ENCODE results near the gene ASRGL1.

ASRGL1 gene

DNA sequence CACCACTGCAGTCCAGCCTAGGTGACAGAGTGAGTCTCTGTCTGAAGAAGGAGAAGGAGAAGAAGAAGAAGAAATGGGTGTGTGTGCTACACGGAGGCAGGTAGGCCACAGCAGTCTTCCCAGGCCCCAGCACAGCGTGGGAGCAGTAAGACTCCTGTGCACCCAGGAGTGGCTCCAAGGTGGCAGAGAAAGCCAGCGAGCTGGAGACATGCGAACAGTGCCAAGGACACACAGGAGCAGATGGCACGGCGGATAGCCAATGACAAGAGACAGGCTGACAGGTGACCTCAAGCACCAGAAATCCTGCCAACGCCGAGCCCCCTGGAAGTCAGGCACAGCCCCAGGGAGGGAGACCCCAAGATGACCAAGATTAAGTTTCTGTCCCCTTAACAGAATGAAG lies 72.6 kb downstream of the ASRGL1 start:
- no peak overlapping the region for H3K27ac ChIP-seq
- TF ChIP-seq, protein P1, sequence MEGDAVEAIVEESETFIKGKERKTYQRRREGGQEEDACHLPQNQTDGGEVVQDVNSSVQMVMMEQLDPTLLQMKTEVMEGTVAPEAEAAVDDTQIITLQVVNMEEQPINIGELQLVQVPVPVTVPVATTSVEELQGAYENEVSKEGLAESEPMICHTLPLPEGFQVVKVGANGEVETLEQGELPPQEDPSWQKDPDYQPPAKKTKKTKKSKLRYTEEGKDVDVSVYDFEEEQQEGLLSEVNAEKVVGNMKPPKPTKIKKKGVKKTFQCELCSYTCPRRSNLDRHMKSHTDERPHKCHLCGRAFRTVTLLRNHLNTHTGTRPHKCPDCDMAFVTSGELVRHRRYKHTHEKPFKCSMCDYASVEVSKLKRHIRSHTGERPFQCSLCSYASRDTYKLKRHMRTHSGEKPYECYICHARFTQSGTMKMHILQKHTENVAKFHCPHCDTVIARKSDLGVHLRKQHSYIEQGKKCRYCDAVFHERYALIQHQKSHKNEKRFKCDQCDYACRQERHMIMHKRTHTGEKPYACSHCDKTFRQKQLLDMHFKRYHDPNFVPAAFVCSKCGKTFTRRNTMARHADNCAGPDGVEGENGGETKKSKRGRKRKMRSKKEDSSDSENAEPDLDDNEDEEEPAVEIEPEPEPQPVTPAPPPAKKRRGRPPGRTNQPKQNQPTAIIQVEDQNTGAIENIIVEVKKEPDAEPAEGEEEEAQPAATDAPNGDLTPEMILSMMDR (conservative IDR thresholded peaks at IDR 0.05), result no peak
- no peak for TF ChIP-seq ZFX (IDR thresholded peaks at IDR 0.05)

DNA sequence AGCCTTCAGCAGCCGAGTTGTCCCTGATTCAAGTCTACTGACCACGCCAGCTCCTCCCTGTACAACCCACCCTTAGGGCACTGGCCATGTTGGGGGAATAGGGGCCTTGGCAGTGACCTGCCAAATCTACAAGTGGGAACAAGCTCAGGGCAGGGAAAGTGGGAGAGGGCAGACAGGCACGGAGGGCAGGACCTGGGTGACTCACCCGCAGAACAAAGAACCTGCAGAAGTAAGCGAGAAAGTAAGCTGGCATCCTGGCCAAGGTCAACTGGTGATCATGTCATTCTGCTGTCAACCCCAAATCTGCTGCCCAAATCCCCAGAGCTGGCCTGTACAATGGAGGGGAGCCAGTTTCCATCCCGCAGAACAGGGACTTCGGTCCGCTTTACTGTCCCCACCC lies 73.7 kb downstream of the ASRGL1 start:
- H3K27ac ChIP-seq, result no peak overlapping the region
- TF ChIP-seq ZFX (IDR thresholded peaks at IDR 0.05), result no peak
- TF ChIP-seq, protein P1 (conservative IDR thresholded peaks at IDR 0.05), result no peak

DNA sequence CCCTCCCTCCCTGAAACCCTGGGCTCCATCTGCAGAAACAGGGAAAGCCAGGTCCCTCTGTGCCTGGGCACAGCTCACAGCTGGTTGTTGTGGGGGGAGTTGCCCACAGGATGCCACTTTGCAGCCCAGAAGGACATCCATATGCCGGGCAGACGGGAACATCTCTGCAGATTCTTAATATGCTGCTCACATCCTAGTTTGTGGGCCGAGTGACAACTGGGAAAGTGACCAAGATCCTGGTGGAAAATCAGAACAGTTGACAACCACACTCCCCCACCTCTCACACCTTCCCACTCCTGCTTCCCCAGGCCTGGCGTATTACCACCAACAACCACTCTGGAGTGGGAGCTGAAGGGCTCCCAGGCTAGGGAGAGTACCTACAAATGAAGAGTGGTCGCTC lies 74.3 kb downstream of the ASRGL1 start:
- TF ChIP-seq, protein P1 (conservative IDR thresholded peaks at IDR 0.05), result no peak
- TF ChIP-seq ZFX (IDR thresholded peaks at IDR 0.05), result no peak
- no peak overlapping the region for H3K27ac ChIP-seq

DNA sequence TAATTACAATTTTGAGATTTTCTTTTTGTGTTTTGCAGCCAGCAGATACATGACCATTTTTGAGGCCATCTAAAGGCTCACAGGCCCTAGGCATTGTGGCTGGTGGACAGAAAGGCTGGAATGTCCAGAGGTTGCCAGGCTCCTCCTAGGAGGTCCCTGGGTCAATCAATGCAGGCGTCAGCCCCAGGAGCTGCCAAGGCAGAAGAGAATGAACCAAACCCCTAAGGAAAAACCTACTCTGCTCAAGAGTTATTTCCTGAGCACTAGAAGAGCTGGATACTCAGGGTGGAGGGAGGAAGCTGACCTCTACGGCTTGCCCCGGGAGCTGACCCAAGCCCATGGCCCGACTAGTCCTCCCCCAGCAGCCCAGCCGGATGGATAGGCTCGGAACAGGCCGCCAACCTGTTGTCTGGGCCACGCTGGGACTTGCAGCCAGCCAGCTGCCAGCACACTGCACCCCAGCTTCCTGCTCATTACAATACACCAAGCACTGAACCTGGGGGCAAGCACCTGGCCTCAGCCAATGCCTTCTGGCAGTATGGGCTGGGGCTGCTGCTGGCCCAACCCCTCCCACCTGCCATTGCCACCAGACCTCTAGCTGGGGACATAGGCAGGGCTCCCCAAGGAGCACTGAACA lies 75.9 kb downstream of the ASRGL1 start:
- H3K27ac ChIP-seq, result no peak overlapping the region

DNA sequence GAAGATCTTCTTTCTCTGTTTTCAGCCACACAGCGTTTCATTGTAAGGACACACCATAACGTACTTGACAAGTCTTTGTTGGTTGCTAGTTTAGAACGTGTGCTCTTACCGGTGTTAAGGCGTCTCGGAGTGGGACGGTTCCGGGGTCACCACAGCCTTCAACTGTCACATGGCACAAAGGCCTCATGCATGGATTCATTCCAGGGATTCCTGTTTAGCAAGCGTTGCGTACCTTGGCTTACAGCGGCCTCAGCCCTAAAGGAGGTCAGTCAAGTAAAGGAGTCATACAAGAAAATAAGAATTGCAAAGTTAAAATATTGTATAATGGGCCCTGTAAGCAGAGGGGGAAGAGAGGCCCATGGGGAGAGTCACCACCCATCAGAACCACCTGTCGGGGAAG lies 79.3 kb downstream of the ASRGL1 start:
- no peak for TF ChIP-seq ZFX (IDR thresholded peaks at IDR 0.05)
- TF ChIP-seq, protein P1 (conservative IDR thresholded peaks at IDR 0.05), result no peak

More for the DNA sequence above, 75.9 kb downstream of the ASRGL1 start:
- TF ChIP-seq, protein P1 (conservative IDR thresholded peaks at IDR 0.05), result no peak
- no peak for TF ChIP-seq ZFX (IDR thresholded peaks at IDR 0.05)

DNA sequence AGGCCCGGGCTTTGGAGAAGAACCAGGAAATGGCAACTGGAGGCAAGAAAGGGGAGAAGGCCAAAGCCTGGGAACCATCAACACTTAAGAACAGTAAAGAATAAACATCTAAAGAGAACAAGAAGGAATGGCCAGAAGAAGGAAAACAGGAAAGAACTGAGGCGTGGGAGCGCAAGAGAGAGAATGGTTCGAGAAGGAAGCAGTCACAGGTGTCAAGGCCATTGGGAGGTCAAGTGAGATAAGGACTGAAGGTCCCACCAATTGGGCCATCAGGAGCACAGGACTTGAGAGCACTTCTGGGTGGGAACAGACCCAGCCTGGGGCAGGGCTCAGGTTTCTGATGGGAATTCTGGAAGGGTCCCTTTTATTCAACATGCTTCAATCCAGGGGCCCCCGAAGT lies 80.9 kb downstream of the ASRGL1 start:
- TF ChIP-seq, protein P1 (conservative IDR thresholded peaks at IDR 0.05), result no peak
- no peak for TF ChIP-seq ZFX (IDR thresholded peaks at IDR 0.05)
- no peak overlapping the region for H3K27ac ChIP-seq

More for the DNA sequence above, 79.3 kb downstream of the ASRGL1 start:
- no peak overlapping the region for H3K27ac ChIP-seq

DNA sequence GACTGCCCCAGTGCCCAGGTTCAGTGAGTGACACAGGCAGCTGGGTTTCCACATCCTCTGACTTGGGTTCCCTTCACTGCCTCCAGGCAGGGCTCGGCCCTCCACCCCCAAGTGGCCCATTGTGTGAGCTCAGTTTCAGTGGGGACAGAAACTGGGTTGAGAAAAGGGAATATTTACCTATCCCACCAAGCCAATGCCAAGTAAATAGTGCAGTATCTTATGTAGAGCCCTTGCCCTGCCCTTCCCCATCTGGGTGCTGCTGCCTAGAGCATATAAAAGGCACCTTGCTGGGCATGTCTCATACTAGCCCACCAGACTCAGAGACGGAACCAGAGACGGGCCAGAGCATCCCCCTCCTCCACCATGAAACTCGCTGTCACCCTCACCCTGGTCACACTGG lies 81.5 kb downstream of the ASRGL1 start, which contains the start of gene SCGB1A1:
Gene SCGB1A1, plus strand, starts transcription at position 301 of the 400 bp plus-strand sequence. Its CDS starts 63 bp downstream, at position 364.
- no peak within 1 kb of the TSS for H3K27ac ChIP-seq
- no peak for TF ChIP-seq ZFX (IDR thresholded peaks at IDR 0.05)
- TF ChIP-seq, protein P1 (conservative IDR thresholded peaks at IDR 0.05), result no peak

Measured in C4-2B (cell line).